Activated CD8-positive, alpha-beta memory T cell treated with anti-CD3 and anti-CD28 coated beads for 1 hour (primary cell): ENCODE measurements around the gene RTKN.
"Not testable (repeated sequence)": the region's sequence is repeated elsewhere in the genome, so short reads cannot be mapped to it uniquely, and the experiment has no call there.

Experiments
- DNase-seq, 2 donors: peaks; one replicate each; pipeline ENCODE4 v3.0.0-alpha.2; 2020; ENCODE audit warnings: low read depth in 1 of 2; ENCODE audit errors: extremely low read depth in 1 of 2

RTKN gene

GRCh38 chr2:74462054-74462785 lies 20.5 kb upstream of the RTKN start:
- DNase-seq, result no peak

- DNase-seq, result no peak
Observed at GRCh38 chr2:74461187-74462053, 19.7 kb upstream of the RTKN start.

GRCh38 chr2:74460187-74460586 lies 18.4 kb upstream of the RTKN start:
- not testable (repeated sequence) for DNase-seq

- DNase-seq, result not testable (repeated sequence)
Observed at GRCh38 chr2:74459503-74460118, 17.9 kb upstream of the RTKN start.

- no peak for DNase-seq
Observed at GRCh38 chr2:74458938-74459363, 17.2 kb upstream of the RTKN start.

GRCh38 chr2:74458132-74458937 lies 16.6 kb upstream of the RTKN start, which contains the start of gene WBP1:
Gene WBP1, plus strand, starts transcription at chr2:74458438. Its CDS starts 165 bp downstream, at chr2:74458603.
- peak; percentile 94 to 99 for DNase-seq

GRCh38 chr2:74457549-74458131 lies 15.9 kb upstream of the RTKN start:
- peak; percentile 58 to 73 for DNase-seq

- no peak for DNase-seq
Observed at GRCh38 chr2:74457129-74457548, 15.4 kb upstream of the RTKN start.

GRCh38 chr2:74454654-74455511 lies 13.1 kb upstream of the RTKN start, which contains the start of gene INO80B:
Gene INO80B, plus strand, starts transcription at chr2:74455087. Its CDS starts 30 bp downstream, at chr2:74455117.
- DNase-seq, result peak; percentile 89 to 94

- DNase-seq, result no peak
Observed at GRCh38 chr2:74450570-74451190, 8.9 kb upstream of the RTKN start.

- no peak for DNase-seq
Observed at GRCh38 chr2:74448771-74449170, 7.0 kb upstream of the RTKN start.

- DNase-seq, result no peak
Observed at GRCh38 chr2:74447230-74447999, 5.7 kb upstream of the RTKN start.

GRCh38 chr2:74444498-74445318 lies 3.0 kb upstream of the RTKN start:
- no peak for DNase-seq

- not testable (repeated sequence) for DNase-seq
Observed at GRCh38 chr2:74442483-74443297, 953 bp upstream of the RTKN start.

GRCh38 chr2:74441170-74441689 lies 507 bp downstream of the RTKN start:
- DNase-seq, result no peak
